HFFc6 (cell line): Measurements from ENCODE around the gene SLC22A23. TPM values are rescaled to one million over a fixed set of nuclear protein-coding genes. Genes with fewer than 3 reads are reported as not detected.
A peak's percentile ranks its signal among the peaks of the same experiment; 100 is the strongest.

Experiments
- DNase-seq: peaks from one replicate; pipeline ENCODE4 v3.0.0-alpha.2; 2018
- H3K27ac Mint-ChIP-seq: 2 replicates; pipeline ENCODE4 v1.8.0; 2020; ENCODE audit warnings: mild to moderate bottlenecking, mixed read lengths
- H3K27me3 Mint-ChIP-seq: 2 replicates; pipeline ENCODE4 v1.8.0; 2021; ENCODE audit warnings: mild to moderate bottlenecking, moderate library complexity, mixed read lengths; ENCODE audit not compliant: insufficient read depth
- H3K36me3 Mint-ChIP-seq: 2 replicates; pipeline ENCODE4 v1.8.0; 2021; ENCODE audit warnings: low read depth, mixed read lengths
- H3K4me1 Mint-ChIP-seq: 2 replicates; pipeline ENCODE4 v1.8.0; 2020; ENCODE audit warnings: low read depth, mixed read lengths
- H3K4me3 Mint-ChIP-seq: 2 replicates; pipeline ENCODE4 v1.8.0; 2020; ENCODE audit warnings: mild to moderate bottlenecking, moderate library complexity, mixed read lengths
- H3K9me3 Mint-ChIP-seq: 2 replicates; pipeline ENCODE4 v1.8.0; 2020; ENCODE audit warnings: mild to moderate bottlenecking, mixed read lengths
- total RNA-seq, 6 experiments: library from RNA; stranded (reverse); fragmentation: NEBNext Ultra II Directional; extraction: Animal tissue kit (Norgen Biotek cat#: 25700); gene quantifications; 2 replicates in 1 of 6; 3 replicates in 5 of 6; pipeline ENCODE4 v1.2.3, GENCODE V29; 2021
- TF ChIP-seq, protein P1 (sequence below): fragments of 200-600 bp; sonication (generic); IDR thresholded peaks from 2 replicates; pipeline ENCODE4 v1.5.0; 2021; ENCODE audit warnings: antibody characterized with exemption, mild to moderate bottlenecking

Gene SLC22A23
- total RNA-seq, 6 experiments from 2014 or later = 0.10 to 0.55 (median 0.21) TPM

DNA sequence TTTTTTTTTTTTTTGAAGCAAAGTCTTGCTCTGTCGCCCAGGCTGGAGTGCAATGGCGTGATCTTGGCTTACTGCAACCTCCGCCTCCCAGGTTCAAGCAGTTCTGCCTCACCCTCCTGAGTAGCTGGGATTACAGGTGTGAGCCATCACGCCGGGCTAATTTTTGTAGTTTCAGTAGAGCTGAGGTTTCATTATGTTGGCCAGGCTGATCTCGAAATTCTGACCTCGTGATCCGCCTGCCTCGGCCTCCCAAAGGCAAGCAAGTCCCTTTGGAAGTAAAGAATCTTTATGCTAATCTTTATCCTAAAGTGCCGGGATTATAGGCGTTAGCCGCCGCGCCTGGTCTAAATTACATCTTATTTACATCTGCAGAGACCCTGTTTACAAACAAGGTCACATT, 196.6 kb downstream of the SLC22A23 start:
- Mint-ChIP-seq H3K4me1 (peaks cover 31% of the 10 kb centered on the region), H3K27me3 (peaks cover 9% of the 10 kb centered on the region), H3K27ac (no peak overlapping the region), H3K4me3 (peak overlapping the region; percentile 96; the same call in 1 of the 2 replicates), H3K9me3 (no peaks in the 10 kb centered on the region), H3K36me3 (peaks cover 9% of the 10 kb centered on the region; the same call in 1 of the 2 replicates)
- TF ChIP-seq, protein P1, sequence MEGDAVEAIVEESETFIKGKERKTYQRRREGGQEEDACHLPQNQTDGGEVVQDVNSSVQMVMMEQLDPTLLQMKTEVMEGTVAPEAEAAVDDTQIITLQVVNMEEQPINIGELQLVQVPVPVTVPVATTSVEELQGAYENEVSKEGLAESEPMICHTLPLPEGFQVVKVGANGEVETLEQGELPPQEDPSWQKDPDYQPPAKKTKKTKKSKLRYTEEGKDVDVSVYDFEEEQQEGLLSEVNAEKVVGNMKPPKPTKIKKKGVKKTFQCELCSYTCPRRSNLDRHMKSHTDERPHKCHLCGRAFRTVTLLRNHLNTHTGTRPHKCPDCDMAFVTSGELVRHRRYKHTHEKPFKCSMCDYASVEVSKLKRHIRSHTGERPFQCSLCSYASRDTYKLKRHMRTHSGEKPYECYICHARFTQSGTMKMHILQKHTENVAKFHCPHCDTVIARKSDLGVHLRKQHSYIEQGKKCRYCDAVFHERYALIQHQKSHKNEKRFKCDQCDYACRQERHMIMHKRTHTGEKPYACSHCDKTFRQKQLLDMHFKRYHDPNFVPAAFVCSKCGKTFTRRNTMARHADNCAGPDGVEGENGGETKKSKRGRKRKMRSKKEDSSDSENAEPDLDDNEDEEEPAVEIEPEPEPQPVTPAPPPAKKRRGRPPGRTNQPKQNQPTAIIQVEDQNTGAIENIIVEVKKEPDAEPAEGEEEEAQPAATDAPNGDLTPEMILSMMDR = no peak
- no peak for DNase-seq

DNA sequence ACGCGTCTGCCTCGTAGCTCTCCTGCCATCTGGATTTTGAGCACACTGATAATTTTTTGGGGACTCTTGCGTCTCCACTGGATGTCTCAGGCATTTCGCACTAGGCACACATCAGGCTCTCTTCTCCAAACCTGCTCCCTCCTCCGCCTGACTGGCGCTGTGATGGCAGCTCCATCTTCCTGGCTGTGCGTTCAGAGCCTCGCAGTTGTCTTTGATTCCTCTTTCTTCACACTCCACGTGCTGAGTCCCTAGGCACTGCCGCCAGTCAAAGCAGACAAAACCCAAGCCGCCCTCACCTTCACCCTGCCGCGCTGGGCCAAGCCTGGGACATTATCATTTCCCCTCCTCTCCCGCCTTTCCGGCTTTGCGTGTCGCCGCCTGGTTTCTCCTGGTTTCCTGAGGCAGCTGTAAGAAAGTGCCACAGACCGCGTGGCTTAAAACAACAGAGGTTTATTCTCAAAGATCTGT, 197.3 kb downstream of the SLC22A23 start:
- Mint-ChIP-seq H3K4me3 (peak overlapping the region; percentile 96), H3K27ac (peak overlapping the region; percentile 86), H3K4me1 (peaks cover 31% of the 10 kb centered on the region), H3K9me3 (peaks cover under 1% of the 10 kb centered on the region; the same call in 1 of the 2 replicates), H3K27me3 (peaks cover 11% of the 10 kb centered on the region), H3K36me3 (peaks cover 9% of the 10 kb centered on the region; the same call in 1 of the 2 replicates)
- DNase-seq = peak; percentile 41
- TF ChIP-seq, protein P1 = no peak

DNA sequence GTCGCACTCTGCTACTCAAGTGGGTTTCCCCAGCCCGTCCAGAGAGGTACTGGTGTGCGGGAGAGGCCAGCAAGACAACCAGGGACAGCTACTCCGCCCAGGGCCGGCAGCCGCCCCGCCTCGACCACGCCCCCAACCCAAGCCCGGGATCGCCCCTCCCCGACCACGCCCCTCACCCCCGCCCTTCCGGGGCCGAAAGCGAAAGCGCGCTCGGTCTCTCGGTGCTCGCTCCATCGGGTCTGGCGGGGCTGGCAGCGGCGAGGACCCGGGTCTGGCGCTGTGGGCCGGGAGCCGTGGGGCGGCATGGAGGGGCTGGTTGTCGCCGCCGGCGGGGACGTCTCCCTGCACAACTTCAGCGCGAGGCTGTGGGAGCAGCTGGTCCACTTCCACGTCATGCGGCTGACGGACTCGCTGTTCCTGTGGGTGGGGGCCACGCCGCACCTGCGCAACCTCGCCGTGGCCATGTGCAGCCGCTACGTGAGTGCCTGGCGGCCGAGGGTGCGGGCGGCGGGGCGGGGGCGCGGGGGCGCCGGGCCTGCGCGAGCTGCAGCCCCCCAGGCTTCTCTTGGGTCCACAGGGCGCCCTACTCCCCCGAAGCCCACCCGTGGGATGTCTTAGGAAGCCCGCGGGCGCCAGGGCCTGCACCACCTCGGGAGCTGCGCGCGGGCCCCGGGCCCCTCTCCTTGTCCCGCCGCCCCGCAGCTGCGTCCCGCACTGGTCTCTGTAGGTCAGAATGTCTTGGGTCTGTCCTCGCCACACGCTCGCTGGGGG, 197.9 kb downstream of the SLC22A23 start, which contains the start of gene PSMG4:
Gene PSMG4 (plus strand): TSS at position 228 of the 771 bp plus-strand sequence. CDS start 76 bp downstream, at position 304.
- peak; percentile 86 for DNase-seq
- H3K27ac Mint-ChIP-seq = peak within 1 kb of the TSS; percentile 86
- peaks cover 31% of the 10 kb centered on the region for H3K4me1 Mint-ChIP-seq
- peaks cover 6% of the 10 kb centered on the region; the same call in 1 of the 2 replicates for H3K9me3 Mint-ChIP-seq
- TF ChIP-seq, protein P1 = no peak
- H3K27me3 Mint-ChIP-seq = peaks cover 11% of the 10 kb centered on the region
- H3K36me3 Mint-ChIP-seq = peaks cover 15% of the 10 kb centered on the region
- peak within 1 kb of the TSS; percentile 96 for H3K4me3 Mint-ChIP-seq

DNA sequence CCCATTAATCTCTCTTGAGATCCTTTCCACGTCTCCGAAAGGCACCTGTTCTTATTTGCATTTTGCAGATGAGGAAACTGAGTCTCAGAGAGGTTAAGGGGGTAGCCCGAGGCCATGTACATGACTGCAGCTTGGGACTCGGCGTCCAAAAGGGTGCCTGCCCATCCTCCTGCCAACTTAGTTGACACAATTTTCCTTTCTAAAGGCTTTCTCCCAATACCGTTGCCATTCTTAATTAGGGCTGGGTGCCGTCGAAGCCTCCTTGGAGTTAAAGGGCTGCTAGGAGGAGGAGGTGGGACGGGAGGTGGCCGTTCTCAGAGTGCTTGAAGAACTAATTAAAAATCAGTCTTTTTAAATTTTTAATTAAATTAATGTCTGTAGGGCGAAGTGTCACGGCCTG, 198.6 kb downstream of the SLC22A23 start:
- TF ChIP-seq, protein P1 = no peak
- peaks cover 13% of the 10 kb centered on the region for H3K36me3 Mint-ChIP-seq

DNA sequence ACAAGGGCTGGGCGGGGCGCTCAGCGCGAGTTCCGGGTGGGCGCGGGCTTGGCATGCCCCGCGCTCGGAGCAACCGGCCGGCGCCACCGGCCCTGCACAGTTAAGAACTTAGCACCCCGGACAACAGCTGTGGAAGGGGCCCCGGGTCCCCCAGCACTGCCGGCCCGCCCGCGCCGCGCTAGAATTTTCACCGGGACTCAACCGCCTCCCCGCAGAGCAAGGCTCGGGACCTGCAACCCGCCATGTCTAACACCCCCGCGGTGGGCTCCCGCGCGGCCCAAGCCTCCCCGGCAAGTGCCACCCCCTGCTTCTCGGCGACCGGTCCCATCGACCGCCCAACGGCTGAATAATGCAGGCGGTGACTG, 203.3 kb downstream of the SLC22A23 start:
- Mint-ChIP-seq H3K9me3 (peaks cover 7% of the 10 kb centered on the region; the same call in 1 of the 2 replicates), H3K27ac (no peak overlapping the region), H3K27me3 (peaks cover 11% of the 10 kb centered on the region), H3K36me3 (peaks cover 7% of the 10 kb centered on the region), H3K4me3 (no peak overlapping the region), H3K4me1 (peaks cover 24% of the 10 kb centered on the region)
- no peak for DNase-seq
- TF ChIP-seq, protein P1 = no peak

More for the DNA sequence above, 198.6 kb downstream of the SLC22A23 start:
- Mint-ChIP-seq H3K27me3 (peaks cover 11% of the 10 kb centered on the region), H3K4me1 (peaks cover 27% of the 10 kb centered on the region), H3K4me3 (peak overlapping the region; percentile 64; the same call in 1 of the 2 replicates), H3K27ac (no peak overlapping the region), H3K9me3 (peaks cover 7% of the 10 kb centered on the region; the same call in 1 of the 2 replicates)
- no peak for DNase-seq
